ENCODE results near the gene THBS1. TPM values are rescaled to one million over a fixed set of nuclear protein-coding genes. Genes with fewer than 3 reads are reported as not detected.

THBS1 gene
- total RNA-seq, 2 experiments from 2014 or later: 0.02 to 0.20 TPM

Other genes with a start within 250 kb of the THBS1 start
- under 1 TPM; 0.21 to 0.27 TPM for gene FSIP1, start 201.8 kb downstream of the THBS1 start, total RNA-seq

Measured in activated naive CD4-positive, alpha-beta T cell treated with anti-CD3 and anti-CD28 coated beads for 36 hours (primary cell).